ENCODE data around the gene TPSG1.

- TF ChIP-seq CTCF (CRISPR knock-in tag; IDR thresholded peaks at IDR 0.05), result no peak
- no peak for TF ChIP-seq ZNF577 (CRISPR knock-in tag; IDR thresholded peaks at IDR 0.05; ENCODE audit: borderline replicate concordance, low read depth)
- no peak for TF ChIP-seq GZF1 (CRISPR knock-in tag; IDR thresholded peaks at IDR 0.05)
- TF ChIP-seq REST (IDR thresholded peaks at IDR 0.05; ENCODE audit: borderline replicate concordance in 1 of 2, low read depth in 1 of 2, low read length in 2 of 2), result no peak
- no peak for TF ChIP-seq POLR2G (IDR thresholded peaks at IDR 0.05; ENCODE audit: low read depth, low read length)
- no peak for TF ChIP-seq POLR2A (IDR thresholded peaks at IDR 0.05; ENCODE audit: insufficient read depth in 1 of 2, low read depth in 2 of 2, low read length in 2 of 2)
- TF ChIP-seq CREM (IDR thresholded peaks at IDR 0.05), result no peak
- no peak for TF ChIP-seq CREM (CRISPR knock-in tag; IDR thresholded peaks at IDR 0.05)
- TF ChIP-seq ZNF589 (CRISPR knock-in tag; conservative IDR thresholded peaks at IDR 0.05), result no peak
- no peak for TF ChIP-seq CREB1 (IDR thresholded peaks at IDR 0.05)
- no peak for TF ChIP-seq CREB1 (CRISPR knock-in tag; IDR thresholded peaks at IDR 0.05)
Measured at GRCh38 chr16:1216681-1217400, 8.2 kb downstream of the TPSG1 start.

Measured in HepG2 (cell line).